ENCODE data around the gene SCGB1C1.
A peak's percentile ranks its signal among the peaks of the same experiment; 100 is the strongest.

Gene SCGB1C1

GRCh38 chr11:200224-201003 lies 7.5 kb downstream of the SCGB1C1 start:
- Mint-ChIP-seq H3K36me3 (ENCODE audit: insufficient read depth) (peaks cover 15% of the 10 kb centered on the region), H3K9me3 (no peaks in the 10 kb centered on the region), H3K4me3 (no peak overlapping the region), H3K4me1 (ENCODE audit: low read depth in 2 of 2) (peaks cover 22 to 25% of the 10 kb centered on the region in 2 donors), H3K27me3 (no peaks in the 10 kb centered on the region), H3K27ac (peak overlapping the region in 1 of 2 donors; percentile 29)
- no peak for DNase-seq
- no peak for ATAC-seq (replicated peaks)

GRCh38 chr11:201966-202365 lies 9.1 kb downstream of the SCGB1C1 start:
- ATAC-seq (replicated peaks) (no peak), DNase-seq (no peak)
- H3K27ac Mint-ChIP-seq = peak overlapping the region; percentile 47 to 88
- H3K36me3 Mint-ChIP-seq (ENCODE audit: insufficient read depth) = peaks cover 28% of the 10 kb centered on the region
- H3K4me1 Mint-ChIP-seq (ENCODE audit: low read depth in 2 of 2) = peaks cover 34 to 38% of the 10 kb centered on the region in 2 donors
- H3K27me3 Mint-ChIP-seq = no peaks in the 10 kb centered on the region
- H3K4me3 Mint-ChIP-seq = no peak overlapping the region
- no peaks in the 10 kb centered on the region for H3K9me3 Mint-ChIP-seq

- peaks cover 38 to 42% of the 10 kb centered on the region in 2 donors for H3K4me1 Mint-ChIP-seq (ENCODE audit: low read depth in 2 of 2)
- no peak for ATAC-seq (replicated peaks)
Observed at GRCh38 chr11:202490-202889, 9.6 kb downstream of the SCGB1C1 start.

GRCh38 chr11:203056-203944 lies 10.4 kb downstream of the SCGB1C1 start:
- Mint-ChIP-seq H3K27ac (peak overlapping the region; percentile 47 to 88), H3K27me3 (no peaks in the 10 kb centered on the region), H3K4me1 (ENCODE audit: low read depth in 2 of 2) (peaks cover 46 to 48% of the 10 kb centered on the region in 2 donors), H3K36me3 (ENCODE audit: insufficient read depth) (peaks cover 38% of the 10 kb centered on the region), H3K4me3 (no peak overlapping the region), H3K9me3 (no peaks in the 10 kb centered on the region)
- DNase-seq (no peak), ATAC-seq (replicated peaks) (no peak)

More at GRCh38 chr11:202490-202889, 9.6 kb downstream of the SCGB1C1 start:
- Mint-ChIP-seq H3K36me3 (ENCODE audit: insufficient read depth) (peaks cover 33% of the 10 kb centered on the region), H3K9me3 (no peaks in the 10 kb centered on the region), H3K4me3 (no peak overlapping the region), H3K27me3 (no peaks in the 10 kb centered on the region), H3K27ac (peak overlapping the region; percentile 47 to 88)
- no peak for DNase-seq

- Mint-ChIP-seq H3K9me3 (no peaks in the 10 kb centered on the region), H3K36me3 (ENCODE audit: insufficient read depth) (peaks cover 44% of the 10 kb centered on the region), H3K27ac (peak overlapping the region in 1 of 2 donors; percentile 88), H3K4me1 (ENCODE audit: low read depth in 2 of 2) (peaks cover 47 to 49% of the 10 kb centered on the region in 2 donors), H3K27me3 (no peaks in the 10 kb centered on the region), H3K4me3 (no peak overlapping the region)
- no peak for ATAC-seq (replicated peaks)
- DNase-seq = no peak
Observed at GRCh38 chr11:203945-204586, 11.2 kb downstream of the SCGB1C1 start.

- H3K36me3 Mint-ChIP-seq (ENCODE audit: insufficient read depth) = peaks cover 45% of the 10 kb centered on the region
- H3K4me1 Mint-ChIP-seq (ENCODE audit: low read depth in 2 of 2) = peaks cover 47 to 49% of the 10 kb centered on the region in 2 donors
- no peak overlapping the region for H3K27ac Mint-ChIP-seq
- peak overlapping the region in 1 of 2 donors; percentile 33 for H3K4me3 Mint-ChIP-seq
- H3K9me3 Mint-ChIP-seq = no peaks in the 10 kb centered on the region
- no peaks in the 10 kb centered on the region for H3K27me3 Mint-ChIP-seq
- DNase-seq (no peak), ATAC-seq (replicated peaks) (no peak)
Observed at GRCh38 chr11:204587-205109, 11.8 kb downstream of the SCGB1C1 start.

- DNase-seq = no peak
- ATAC-seq (replicated peaks) = no peak
- Mint-ChIP-seq H3K27ac (peak overlapping the region in 1 of 2 donors; percentile 97), H3K36me3 (ENCODE audit: insufficient read depth) (peaks cover 51% of the 10 kb centered on the region), H3K27me3 (no peaks in the 10 kb centered on the region), H3K4me3 (peak overlapping the region in 1 of 2 donors; percentile 92), H3K9me3 (no peaks in the 10 kb centered on the region), H3K4me1 (ENCODE audit: low read depth in 2 of 2) (peaks cover 52 to 56% of the 10 kb centered on the region in 2 donors)
Observed at GRCh38 chr11:205221-206001, 12.5 kb downstream of the SCGB1C1 start.

- H3K4me3 Mint-ChIP-seq = peak overlapping the region; percentile 92 to 94
- DNase-seq (no peak), ATAC-seq (replicated peaks) (no peak)
- H3K27me3 Mint-ChIP-seq = no peaks in the 10 kb centered on the region
- H3K36me3 Mint-ChIP-seq (ENCODE audit: insufficient read depth) = peaks cover 51% of the 10 kb centered on the region
- H3K4me1 Mint-ChIP-seq (ENCODE audit: low read depth in 2 of 2) = peaks cover 54 to 56% of the 10 kb centered on the region in 2 donors
- H3K9me3 Mint-ChIP-seq = no peaks in the 10 kb centered on the region
- peak overlapping the region; percentile 97 to 98 for H3K27ac Mint-ChIP-seq
Observed at GRCh38 chr11:206002-206384, 13.1 kb downstream of the SCGB1C1 start.

- Mint-ChIP-seq H3K27me3 (no peaks in the 10 kb centered on the region), H3K36me3 (ENCODE audit: insufficient read depth) (peaks cover 56% of the 10 kb centered on the region), H3K4me1 (ENCODE audit: low read depth in 2 of 2) (peaks cover 56 to 58% of the 10 kb centered on the region in 2 donors), H3K27ac (peak overlapping the region; percentile 97 to 98), H3K4me3 (peak overlapping the region; percentile 92 to 94), H3K9me3 (no peaks in the 10 kb centered on the region)
- DNase-seq (no peak), ATAC-seq (replicated peaks) (no peak)
Observed at GRCh38 chr11:206526-207207, 13.8 kb downstream of the SCGB1C1 start.

GRCh38 chr11:207208-207862 lies 14.5 kb downstream of the SCGB1C1 start, which contains the start of the genes BET1L and RIC8A:
Gene BET1L, minus strand, starts transcription at chr11:207399. Its CDS starts 78 bp downstream, at chr11:207321.
Gene RIC8A, plus strand, starts transcription at chr11:207708. Its CDS starts 1,147 bp downstream, at chr11:208855.
- peaks cover 52 to 54% of the 10 kb centered on the region in 2 donors for H3K4me1 Mint-ChIP-seq (ENCODE audit: low read depth in 2 of 2)
- H3K27me3 Mint-ChIP-seq = no peaks in the 10 kb centered on the region
- peak within 1 kb of the TSS; percentile 97 to 98 for H3K27ac Mint-ChIP-seq
- H3K4me3 Mint-ChIP-seq = peak within 1 kb of the TSS; percentile 92 to 94
- H3K9me3 Mint-ChIP-seq = no peaks in the 10 kb centered on the region
- DNase-seq (peak; percentile 94 to 98 (median 97)), ATAC-seq (replicated peaks) (peak; percentile 85)
- H3K36me3 Mint-ChIP-seq (ENCODE audit: insufficient read depth) = peaks cover 56% of the 10 kb centered on the region

- peak overlapping the region; percentile 92 to 94 for H3K4me3 Mint-ChIP-seq
- H3K4me1 Mint-ChIP-seq (ENCODE audit: low read depth in 2 of 2) = peaks cover 48 to 50% of the 10 kb centered on the region in 2 donors
- H3K36me3 Mint-ChIP-seq (ENCODE audit: insufficient read depth) = peaks cover 54% of the 10 kb centered on the region
- no peaks in the 10 kb centered on the region for H3K27me3 Mint-ChIP-seq
- H3K27ac Mint-ChIP-seq = peak overlapping the region; percentile 97 to 98
- DNase-seq = no peak
- peak; percentile 13 for ATAC-seq (replicated peaks)
- H3K9me3 Mint-ChIP-seq = no peaks in the 10 kb centered on the region
Observed at GRCh38 chr11:207863-208180, 14.9 kb downstream of the SCGB1C1 start.

All from effector memory CD8-positive, alpha-beta T cell (primary cell).